T-helper 1 cell treated with Interleukin-12 subunit alpha and Interleukin-12 subunit beta and Interleukin-4 antibody, amounts not matched to agents 30 μg/mL and 1 μg/mL, for 36 hours (primary cell): ENCODE results near the gene AMBRA1.

Source experiments
- H3K27ac Mint-ChIP-seq: one replicate; pipeline ENCODE4 v1.8.0; 2021; ENCODE audit warnings: mild to moderate bottlenecking, mixed read lengths
- H3K27me3 Mint-ChIP-seq: one replicate; pipeline ENCODE4 v1.8.0; 2021; ENCODE audit warnings: low read depth, mixed read lengths
- H3K36me3 Mint-ChIP-seq: one replicate; pipeline ENCODE4 v1.8.0; 2021; ENCODE audit warnings: low read depth, mixed read lengths
- H3K4me1 Mint-ChIP-seq: one replicate; pipeline ENCODE4 v1.8.0; 2021; ENCODE audit warnings: low read depth, mixed read lengths
- H3K4me3 Mint-ChIP-seq: one replicate; pipeline ENCODE4 v1.8.0; 2021; ENCODE audit warnings: mild to moderate bottlenecking, moderate library complexity, mixed read lengths
- H3K9me3 Mint-ChIP-seq: one replicate; pipeline ENCODE4 v1.8.0; 2021; ENCODE audit warnings: mixed read lengths

The AMBRA1 gene

DNA sequence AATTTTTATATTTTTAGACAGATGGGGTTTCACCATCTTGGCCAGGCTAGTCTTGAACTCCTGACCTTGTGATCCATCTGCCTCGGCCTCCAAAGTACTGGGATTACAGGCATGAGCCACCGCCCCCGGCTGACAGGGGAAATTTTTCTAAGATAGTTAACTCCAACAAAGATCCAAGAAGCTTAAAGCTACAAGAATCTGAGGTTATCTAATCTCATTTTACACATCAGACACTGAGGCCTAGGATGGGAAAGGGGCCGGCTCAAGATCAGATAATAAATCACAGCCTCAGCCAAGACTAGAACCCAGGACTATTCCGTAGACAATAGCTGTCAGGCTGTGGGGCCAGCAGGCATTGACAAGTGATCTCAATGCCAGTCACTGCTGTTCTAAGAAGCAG is 94.0 kb downstream of the AMBRA1 start:
- peaks cover 5% of the 10 kb centered on the region for H3K4me1 Mint-ChIP-seq
- H3K36me3 Mint-ChIP-seq, result peaks cover 8% of the 10 kb centered on the region
- no peak overlapping the region for H3K4me3 Mint-ChIP-seq
- no peaks in the 10 kb centered on the region for H3K27me3 Mint-ChIP-seq
- no peaks in the 10 kb centered on the region for H3K9me3 Mint-ChIP-seq
- H3K27ac Mint-ChIP-seq, result no peak overlapping the region

DNA sequence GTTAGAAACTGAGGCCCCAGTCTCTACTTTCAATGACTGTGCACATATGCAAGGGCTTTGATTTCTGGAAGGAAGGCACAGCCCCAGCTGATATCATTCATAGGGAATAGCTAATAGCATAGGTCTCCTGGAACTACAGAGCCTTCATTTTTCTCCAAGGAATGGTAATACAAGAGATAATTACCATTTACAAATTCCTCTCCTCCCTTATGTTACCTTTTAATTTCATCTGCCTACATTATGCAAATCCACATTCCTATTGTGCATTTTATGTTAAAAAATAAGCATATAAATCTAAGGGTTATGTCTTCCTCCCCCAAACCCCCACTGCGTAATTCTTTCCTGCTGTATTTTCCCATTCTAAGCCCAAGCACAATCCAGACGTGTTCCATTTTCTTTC is 94.9 kb downstream of the AMBRA1 start:
- no peak overlapping the region for H3K27ac Mint-ChIP-seq
- peaks cover 8% of the 10 kb centered on the region for H3K36me3 Mint-ChIP-seq
- no peak overlapping the region for H3K4me3 Mint-ChIP-seq
- no peaks in the 10 kb centered on the region for H3K9me3 Mint-ChIP-seq
- no peaks in the 10 kb centered on the region for H3K27me3 Mint-ChIP-seq
- H3K4me1 Mint-ChIP-seq, result no peaks in the 10 kb centered on the region

DNA sequence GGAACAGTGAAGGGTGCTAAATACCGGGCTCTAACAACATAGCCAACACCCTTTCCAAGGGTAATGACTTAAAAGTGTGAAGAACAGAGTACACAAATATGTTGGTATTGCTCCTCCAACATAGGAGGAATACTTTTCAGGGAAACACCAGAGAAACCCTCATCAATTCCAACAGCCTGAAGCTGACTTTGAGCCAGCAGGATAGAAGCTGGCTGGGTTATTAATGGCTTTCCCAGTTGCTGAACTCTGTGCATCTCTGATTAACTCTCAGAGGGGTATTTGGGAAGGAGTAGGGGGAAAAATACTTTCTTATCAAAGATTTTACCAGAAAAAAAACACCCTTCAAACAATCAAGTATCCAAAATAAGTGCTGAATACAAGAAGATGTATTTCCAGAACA is 95.6 kb downstream of the AMBRA1 start:
- no peaks in the 10 kb centered on the region for H3K4me1 Mint-ChIP-seq
- H3K36me3 Mint-ChIP-seq, result peaks cover 8% of the 10 kb centered on the region
- no peak overlapping the region for H3K27ac Mint-ChIP-seq
- H3K9me3 Mint-ChIP-seq, result no peaks in the 10 kb centered on the region
- no peaks in the 10 kb centered on the region for H3K27me3 Mint-ChIP-seq
- no peak overlapping the region for H3K4me3 Mint-ChIP-seq

DNA sequence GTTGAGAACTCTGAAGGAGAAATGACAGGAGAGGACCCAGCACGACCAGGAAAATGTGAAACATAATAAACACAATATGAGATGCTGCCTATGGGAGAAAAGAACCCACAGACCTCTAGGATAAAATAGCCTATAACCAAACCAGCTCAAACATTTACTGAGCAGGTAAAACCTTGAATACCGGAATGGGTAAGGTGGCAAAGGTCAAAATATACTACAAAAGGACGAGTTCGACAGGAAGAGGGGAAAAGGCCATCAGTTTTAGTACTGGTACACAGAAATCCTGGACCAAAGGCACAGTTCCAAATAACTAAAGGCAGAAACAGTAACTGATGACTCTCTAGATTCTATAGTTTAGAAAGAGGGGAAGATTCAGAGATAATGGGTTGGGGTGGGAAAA is 96.3 kb downstream of the AMBRA1 start:
- Mint-ChIP-seq H3K4me1 (no peaks in the 10 kb centered on the region), H3K9me3 (no peaks in the 10 kb centered on the region), H3K4me3 (no peak overlapping the region), H3K27ac (no peak overlapping the region), H3K36me3 (peaks cover 6% of the 10 kb centered on the region), H3K27me3 (no peaks in the 10 kb centered on the region)

DNA sequence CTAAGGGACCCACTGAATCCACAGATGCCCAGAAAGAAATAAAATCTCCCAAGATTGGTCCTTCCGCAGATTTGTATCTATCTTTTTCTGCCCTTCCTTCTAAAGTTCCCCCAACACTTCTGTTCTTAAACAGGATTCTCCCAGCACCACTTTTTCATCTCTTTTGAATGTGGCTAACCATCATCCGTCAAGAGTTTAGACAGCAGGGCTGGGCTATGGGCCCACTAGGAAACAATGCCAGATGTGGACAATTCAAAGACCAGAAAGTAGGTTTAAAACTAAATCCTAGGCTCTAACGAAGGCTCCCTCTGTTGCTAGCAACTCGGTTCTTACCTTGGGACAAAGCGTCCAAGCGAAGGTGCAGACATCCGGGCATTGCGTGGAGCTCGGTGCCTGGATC is 100.0 kb downstream of the AMBRA1 start:
- H3K36me3 Mint-ChIP-seq, result peaks cover 9% of the 10 kb centered on the region
- no peak overlapping the region for H3K27ac Mint-ChIP-seq

DNA sequence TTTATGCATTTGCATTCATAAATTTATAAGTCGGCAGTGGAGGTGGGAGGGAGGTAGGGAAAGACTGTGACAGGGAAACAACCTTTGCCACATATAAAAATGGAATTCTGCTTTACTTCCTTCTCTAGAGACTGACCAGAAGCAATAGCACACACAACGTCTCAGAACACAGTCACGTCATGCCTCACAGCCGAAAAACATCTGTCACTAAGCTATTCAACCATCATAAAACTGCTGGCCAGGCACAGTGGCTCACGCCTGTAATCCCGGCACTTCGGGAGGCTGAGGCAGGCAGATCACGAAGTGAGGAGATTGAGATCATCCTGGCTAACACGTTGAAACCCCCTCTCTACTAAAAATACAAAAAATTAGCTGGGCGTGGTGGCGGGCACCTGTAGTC is 101.3 kb downstream of the AMBRA1 start:
- Mint-ChIP-seq H3K4me1 (peaks cover 7% of the 10 kb centered on the region), H3K36me3 (peaks cover 12% of the 10 kb centered on the region)

More for the DNA sequence above, 100.0 kb downstream of the AMBRA1 start:
- no peaks in the 10 kb centered on the region for H3K27me3 Mint-ChIP-seq
- H3K9me3 Mint-ChIP-seq, result no peaks in the 10 kb centered on the region
- H3K4me3 Mint-ChIP-seq, result no peak overlapping the region
- peaks cover 7% of the 10 kb centered on the region for H3K4me1 Mint-ChIP-seq

DNA sequence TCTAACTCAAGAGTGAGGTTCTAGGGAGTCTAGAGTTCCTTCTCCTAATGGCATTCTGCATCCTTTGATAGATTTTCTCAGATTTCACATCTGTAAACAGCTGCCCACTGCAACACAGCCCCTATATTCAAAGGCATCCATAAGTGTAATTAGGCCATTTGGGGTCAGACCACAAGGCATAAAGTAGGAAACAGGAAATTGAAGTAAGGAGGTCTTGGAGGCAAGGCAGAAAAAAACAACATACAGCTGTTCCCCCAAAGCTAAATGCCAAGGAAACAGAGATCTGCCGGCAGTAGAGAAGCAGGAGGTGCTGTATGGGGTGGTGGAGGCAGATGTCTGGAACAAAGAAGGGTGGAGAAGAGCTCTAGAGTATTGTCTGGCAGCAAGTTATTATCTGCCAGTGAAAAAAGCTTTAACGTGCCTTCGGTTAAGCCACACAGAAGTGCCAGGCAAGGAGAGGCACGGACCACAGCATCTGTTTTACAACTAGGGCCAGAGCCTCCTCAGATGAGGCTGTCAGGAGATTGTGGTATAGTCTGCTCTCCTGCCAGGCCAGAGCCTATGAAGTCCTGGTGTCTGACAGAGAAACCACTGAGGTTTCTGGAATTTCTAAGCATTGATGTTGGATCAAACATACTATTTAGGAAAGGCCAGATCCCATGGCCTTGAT is 102.0 kb downstream of the AMBRA1 start:
- H3K4me3 Mint-ChIP-seq, result no peak overlapping the region
- no peaks in the 10 kb centered on the region for H3K27me3 Mint-ChIP-seq
- peaks cover 7% of the 10 kb centered on the region for H3K4me1 Mint-ChIP-seq
- peaks cover 12% of the 10 kb centered on the region for H3K36me3 Mint-ChIP-seq
- H3K9me3 Mint-ChIP-seq, result no peaks in the 10 kb centered on the region
- H3K27ac Mint-ChIP-seq, result no peak overlapping the region

More for the DNA sequence above, 101.3 kb downstream of the AMBRA1 start:
- Mint-ChIP-seq H3K9me3 (no peaks in the 10 kb centered on the region), H3K4me3 (no peak overlapping the region), H3K27me3 (no peaks in the 10 kb centered on the region), H3K27ac (no peak overlapping the region)

DNA sequence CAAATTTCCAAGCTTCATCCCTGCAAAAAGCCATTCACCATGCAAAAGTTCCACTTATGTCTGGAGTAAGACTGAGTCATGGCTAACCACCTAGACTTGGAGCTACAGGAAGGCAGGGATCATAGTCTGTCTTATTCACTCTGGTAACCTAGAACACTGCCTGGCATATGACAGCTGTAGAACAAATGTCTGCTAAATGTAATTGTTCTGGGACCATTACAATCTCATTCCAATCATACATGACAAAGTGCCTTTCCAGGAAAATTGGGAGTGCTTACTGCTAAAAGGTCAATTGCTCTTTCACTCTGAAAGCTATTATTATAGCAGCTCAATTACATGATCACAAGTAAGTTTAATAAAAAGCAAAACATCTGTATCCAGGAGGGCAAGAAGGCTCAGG is 103.2 kb downstream of the AMBRA1 start:
- Mint-ChIP-seq H3K4me1 (peaks cover 7% of the 10 kb centered on the region), H3K36me3 (peaks cover 12% of the 10 kb centered on the region), H3K27ac (no peak overlapping the region), H3K4me3 (no peak overlapping the region), H3K9me3 (no peaks in the 10 kb centered on the region), H3K27me3 (no peaks in the 10 kb centered on the region)

DNA sequence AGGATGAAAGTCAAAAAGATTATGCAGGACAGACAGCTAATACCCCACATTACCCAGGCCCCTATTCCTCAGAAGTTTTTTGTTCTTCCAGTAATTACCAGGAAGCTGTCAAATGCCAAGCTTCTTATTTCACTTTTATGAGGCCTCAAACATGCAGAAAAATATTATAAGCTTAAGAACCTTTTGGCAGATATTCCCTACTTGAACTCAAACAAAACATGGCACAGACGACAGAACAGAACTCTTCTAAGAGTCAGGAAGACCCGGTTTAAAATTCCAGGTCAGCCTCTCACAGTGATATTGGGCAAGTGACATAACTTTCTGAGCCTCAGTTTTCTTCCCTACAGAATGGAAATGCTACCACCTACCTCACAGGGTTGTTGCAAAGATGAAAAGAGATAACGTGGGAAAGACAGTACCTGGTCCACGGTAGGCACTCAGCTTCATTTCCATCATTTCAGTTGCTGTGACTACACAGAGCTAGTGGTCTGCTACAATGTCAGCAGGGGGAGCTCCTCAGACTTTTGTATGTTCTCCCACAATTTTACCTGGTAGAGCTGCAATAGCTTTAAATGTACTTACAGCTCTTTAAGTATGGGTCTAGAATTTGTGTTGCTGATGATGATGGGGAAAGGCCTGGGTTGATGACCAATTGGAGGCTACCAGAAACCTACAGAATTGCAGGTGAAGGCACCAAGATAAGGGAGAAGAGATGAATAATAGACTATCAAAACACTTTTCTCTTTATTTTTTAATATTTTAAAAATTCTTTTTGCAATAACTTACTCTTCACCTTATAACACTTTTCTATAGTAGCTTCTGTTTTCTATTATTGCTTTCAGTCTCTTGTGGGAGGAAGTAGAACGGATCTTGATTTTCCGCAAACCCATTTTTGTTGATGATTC is 103.9 kb downstream of the AMBRA1 start:
- H3K36me3 Mint-ChIP-seq, result peaks cover 11% of the 10 kb centered on the region
- no peaks in the 10 kb centered on the region for H3K9me3 Mint-ChIP-seq
- H3K4me1 Mint-ChIP-seq, result peaks cover 7% of the 10 kb centered on the region
- H3K27me3 Mint-ChIP-seq, result no peaks in the 10 kb centered on the region
- no peak overlapping the region for H3K27ac Mint-ChIP-seq
- no peak overlapping the region for H3K4me3 Mint-ChIP-seq

DNA sequence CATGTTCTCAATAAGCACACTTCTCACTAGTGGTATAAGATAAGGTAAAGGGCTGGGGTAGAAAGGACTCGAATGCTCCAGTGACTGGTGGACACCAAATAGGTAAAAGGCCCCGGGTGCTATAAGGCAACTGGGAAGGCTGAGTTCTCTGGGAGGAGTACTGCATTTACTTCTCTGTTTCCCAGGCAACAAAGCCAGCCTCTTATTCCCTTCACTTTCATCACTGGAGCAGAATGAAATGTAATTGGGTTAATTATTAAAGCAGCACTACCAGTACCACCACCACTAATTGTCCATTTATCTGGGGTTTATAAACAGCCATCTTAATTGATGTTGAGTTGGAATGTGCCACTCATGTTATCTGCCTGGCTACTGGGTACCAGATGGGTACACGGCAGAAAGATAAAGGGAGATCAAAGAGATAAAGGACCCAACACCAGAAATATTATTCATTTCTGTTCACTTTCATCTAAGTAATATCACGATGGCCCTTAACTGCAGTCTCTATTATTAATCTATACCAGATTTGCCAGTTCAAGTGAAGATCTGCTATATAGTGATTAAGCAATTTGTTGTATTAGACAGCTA is 107.9 kb downstream of the AMBRA1 start:
- no peak overlapping the region for H3K27ac Mint-ChIP-seq
- peaks cover 5% of the 10 kb centered on the region for H3K36me3 Mint-ChIP-seq
- peaks cover 7% of the 10 kb centered on the region for H3K4me1 Mint-ChIP-seq
- H3K27me3 Mint-ChIP-seq, result no peaks in the 10 kb centered on the region
- H3K4me3 Mint-ChIP-seq, result no peak overlapping the region
- no peaks in the 10 kb centered on the region for H3K9me3 Mint-ChIP-seq

DNA sequence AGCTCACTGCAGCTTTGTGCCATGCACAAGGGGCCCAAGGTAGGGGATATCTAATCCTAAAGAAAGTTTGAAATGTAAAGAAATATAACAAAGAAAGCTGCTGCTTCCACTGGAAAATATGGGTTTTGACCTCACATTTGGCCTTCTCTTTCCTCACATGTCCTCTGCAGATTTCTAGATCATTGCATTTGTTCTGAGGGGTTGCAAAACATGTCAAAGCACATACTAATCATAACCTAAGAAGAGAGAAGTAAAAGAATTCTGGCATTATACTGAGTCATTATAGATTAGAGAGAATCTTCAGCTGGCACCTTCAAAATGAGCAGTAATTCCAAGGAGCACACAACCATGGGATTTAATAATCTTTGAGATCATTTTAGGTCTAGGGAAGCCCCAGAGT is 109.7 kb downstream of the AMBRA1 start:
- Mint-ChIP-seq H3K27ac (no peak overlapping the region), H3K36me3 (peaks cover 4% of the 10 kb centered on the region), H3K27me3 (no peaks in the 10 kb centered on the region), H3K4me1 (peaks cover 3% of the 10 kb centered on the region), H3K9me3 (no peaks in the 10 kb centered on the region), H3K4me3 (no peak overlapping the region)

DNA sequence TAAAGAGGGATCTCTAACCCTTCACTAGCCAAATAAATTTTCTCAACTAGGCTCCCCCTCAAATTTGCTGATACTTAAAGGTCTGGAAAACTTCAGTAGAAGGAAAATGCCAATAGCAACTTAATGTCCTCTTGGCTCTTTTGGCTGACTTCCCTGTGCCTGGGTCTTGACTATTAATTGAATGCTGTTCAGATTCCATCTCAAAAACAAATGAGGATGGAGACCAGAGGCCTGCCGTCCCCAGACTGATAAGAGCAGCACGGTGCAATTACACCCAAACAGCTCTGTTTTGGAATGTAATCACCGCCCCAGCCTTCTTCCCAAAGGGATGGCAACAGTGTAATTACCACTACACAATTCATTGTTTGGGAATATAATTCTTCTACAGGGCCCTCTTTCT is 112.9 kb downstream of the AMBRA1 start:
- Mint-ChIP-seq H3K27ac (no peak overlapping the region), H3K4me1 (peaks cover 12% of the 10 kb centered on the region), H3K9me3 (no peaks in the 10 kb centered on the region), H3K4me3 (no peak overlapping the region), H3K36me3 (peaks cover 2% of the 10 kb centered on the region), H3K27me3 (no peaks in the 10 kb centered on the region)

DNA sequence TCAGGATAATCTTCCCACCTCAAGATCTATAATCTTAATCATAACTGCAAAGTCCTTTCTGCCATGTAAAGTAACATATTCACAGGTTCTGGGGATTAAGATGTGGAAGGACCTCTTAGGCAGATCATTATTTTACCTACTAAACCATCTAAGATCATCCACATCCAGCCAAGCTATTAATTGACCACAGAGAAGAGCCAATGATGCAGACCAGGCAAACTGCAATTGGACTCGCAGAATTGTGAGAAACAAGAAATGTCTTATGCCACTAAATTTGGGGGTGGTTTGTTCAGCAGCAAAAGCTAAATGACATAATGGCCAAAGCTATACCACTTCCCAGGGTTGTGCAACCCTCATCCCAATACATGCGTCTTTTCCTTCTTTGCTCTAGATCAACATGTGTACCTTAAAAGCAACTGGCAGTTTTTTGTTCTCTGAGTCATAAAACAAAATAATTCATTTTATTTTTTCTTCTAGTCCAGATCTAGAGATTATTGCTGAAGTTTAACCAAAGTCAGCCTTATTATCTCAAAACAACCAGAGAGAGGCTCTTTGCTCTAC is 113.6 kb downstream of the AMBRA1 start:
- no peak overlapping the region for H3K27ac Mint-ChIP-seq
- peaks cover 18% of the 10 kb centered on the region for H3K4me1 Mint-ChIP-seq
- H3K9me3 Mint-ChIP-seq, result no peaks in the 10 kb centered on the region
- peaks cover 2% of the 10 kb centered on the region for H3K36me3 Mint-ChIP-seq
- no peaks in the 10 kb centered on the region for H3K27me3 Mint-ChIP-seq
- H3K4me3 Mint-ChIP-seq, result no peak overlapping the region

DNA sequence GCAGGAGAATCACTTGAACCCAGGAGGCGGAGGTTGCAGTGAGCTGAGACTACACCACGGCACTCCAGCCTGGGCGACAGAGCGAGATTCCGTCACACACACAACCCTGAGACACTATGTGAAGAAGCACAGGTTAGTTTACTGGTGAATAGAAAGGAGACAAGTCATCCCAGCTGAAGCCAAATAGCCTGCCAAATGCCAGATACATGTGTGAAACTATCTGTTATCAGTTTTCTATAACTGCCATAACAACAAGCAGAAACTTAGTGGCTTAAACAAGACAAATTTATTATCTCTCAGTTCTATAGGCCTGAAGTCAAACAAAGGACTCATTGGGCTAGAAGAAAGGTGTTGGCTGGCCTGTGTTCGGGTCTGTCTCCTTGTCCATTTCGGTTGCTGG is 114.2 kb downstream of the AMBRA1 start:
- no peaks in the 10 kb centered on the region for H3K9me3 Mint-ChIP-seq
- H3K27me3 Mint-ChIP-seq, result no peaks in the 10 kb centered on the region
- H3K36me3 Mint-ChIP-seq, result peaks cover 4% of the 10 kb centered on the region
- no peak overlapping the region for H3K27ac Mint-ChIP-seq
- peaks cover 24% of the 10 kb centered on the region for H3K4me1 Mint-ChIP-seq
- H3K4me3 Mint-ChIP-seq, result no peak overlapping the region
